Measurements from ENCODE around the gene HAUS5. TPM values are rescaled to one million over a fixed set of nuclear protein-coding genes. Genes with fewer than 3 reads are reported as not detected.

Gene HAUS5
- polyA plus RNA-seq, 1 donor (not counting 4 experiments of a cell fraction or from before 2014, with no cell fraction given): 3.7 TPM

DNA sequence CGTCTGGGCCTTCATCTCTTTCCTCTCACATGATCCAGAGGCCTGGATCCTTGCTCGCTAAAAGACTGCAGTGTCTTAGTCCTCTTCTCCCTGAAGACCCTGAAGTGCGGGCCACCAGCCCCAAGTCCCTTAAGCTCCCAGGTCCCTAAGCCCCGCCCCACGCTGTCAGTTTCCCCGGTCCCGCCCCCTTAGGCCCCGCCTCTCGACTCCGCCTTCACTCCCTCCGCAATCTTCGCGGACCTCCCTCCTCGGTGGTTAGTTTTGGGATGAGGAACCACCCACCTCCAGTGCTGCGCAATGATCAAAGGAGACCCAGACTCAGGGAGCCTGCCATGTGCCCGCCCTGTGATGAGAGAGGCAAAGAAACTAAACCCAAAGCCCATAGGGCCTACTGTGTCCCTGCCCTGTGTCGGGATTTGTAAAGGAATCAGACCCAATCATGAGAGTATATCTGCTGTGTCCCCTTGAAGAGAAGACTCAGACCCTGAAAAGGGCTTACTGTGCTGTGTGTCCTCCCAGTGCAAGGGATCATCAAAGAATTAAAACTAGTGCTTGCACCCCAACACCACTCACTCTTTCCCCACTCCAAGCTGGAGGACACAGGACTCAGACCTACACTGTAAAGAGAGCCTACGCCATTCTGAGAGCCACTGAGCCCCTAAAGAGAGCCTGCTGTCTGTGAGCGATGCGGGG lies 32.6 kb downstream of the HAUS5 start:
- no peaks in the 10 kb centered on the region for H3K27me3 ChIP-seq (ENCODE audit: control insufficient read depth, extremely low read depth, insufficient read depth, low read length)
- DNase-seq (ENCODE audit: low read depth, low spot score) (no peak), FAIRE-seq (no peak)
- H3K4me2 ChIP-seq (ENCODE audit: control insufficient read depth, extremely low read depth, insufficient read depth, low read depth, low read length): peak overlapping the region; percentile 96
- H3K79me2 ChIP-seq (ENCODE audit: control insufficient read depth, insufficient read depth, low read length): peaks cover 19% of the 10 kb centered on the region
- H2AFZ ChIP-seq (ENCODE audit: control insufficient read depth, low read length): peak overlapping the region; percentile 84
- dilution Hi-C loops (cut with MboI; ENCODE audit: extremely low pct_ligation_motif_present, low sequenced_read_pairs): no loop called here
- no peaks in the 10 kb centered on the region for H3K9me1 ChIP-seq (ENCODE audit: control insufficient read depth, extremely low read depth, insufficient read depth, low read length)
- H3K36me3 ChIP-seq (ENCODE audit: control insufficient read depth in 2 of 2, extremely low read depth in 1 of 2, insufficient read depth in 2 of 2, low read length in 2 of 2): no peaks in the 10 kb centered on the region
- no peaks in the 10 kb centered on the region for H3K9me3 ChIP-seq (ENCODE audit: control insufficient read depth, low read depth, low read length)
- TF ChIP-seq, protein P1, sequence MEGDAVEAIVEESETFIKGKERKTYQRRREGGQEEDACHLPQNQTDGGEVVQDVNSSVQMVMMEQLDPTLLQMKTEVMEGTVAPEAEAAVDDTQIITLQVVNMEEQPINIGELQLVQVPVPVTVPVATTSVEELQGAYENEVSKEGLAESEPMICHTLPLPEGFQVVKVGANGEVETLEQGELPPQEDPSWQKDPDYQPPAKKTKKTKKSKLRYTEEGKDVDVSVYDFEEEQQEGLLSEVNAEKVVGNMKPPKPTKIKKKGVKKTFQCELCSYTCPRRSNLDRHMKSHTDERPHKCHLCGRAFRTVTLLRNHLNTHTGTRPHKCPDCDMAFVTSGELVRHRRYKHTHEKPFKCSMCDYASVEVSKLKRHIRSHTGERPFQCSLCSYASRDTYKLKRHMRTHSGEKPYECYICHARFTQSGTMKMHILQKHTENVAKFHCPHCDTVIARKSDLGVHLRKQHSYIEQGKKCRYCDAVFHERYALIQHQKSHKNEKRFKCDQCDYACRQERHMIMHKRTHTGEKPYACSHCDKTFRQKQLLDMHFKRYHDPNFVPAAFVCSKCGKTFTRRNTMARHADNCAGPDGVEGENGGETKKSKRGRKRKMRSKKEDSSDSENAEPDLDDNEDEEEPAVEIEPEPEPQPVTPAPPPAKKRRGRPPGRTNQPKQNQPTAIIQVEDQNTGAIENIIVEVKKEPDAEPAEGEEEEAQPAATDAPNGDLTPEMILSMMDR (optimal IDR thresholded peaks at IDR 0.05 in 1 of 3, IDR thresholded peaks at IDR 0.05 in 1 of 3, conservative IDR thresholded peaks at IDR 0.05 in 1 of 3; ENCODE audit: extremely low read depth in 1 of 3, insufficient read depth in 2 of 3, low read length in 3 of 3): no peak
- no peak for TF ChIP-seq EZH2 (IDR thresholded peaks at IDR 0.05; ENCODE audit: low read length)
- H3K9ac ChIP-seq (ENCODE audit: control insufficient read depth, extremely low read depth, insufficient read depth, low read length): peak overlapping the region; percentile 60
- peak overlapping the region; percentile 41 to 78 (median 73) for H3K4me3 ChIP-seq (ENCODE audit: control insufficient read depth in 2 of 3, extremely low read depth in 1 of 3, insufficient read depth in 2 of 3, low read depth in 1 of 3, low read length in 3 of 3)
- H3K4me1 ChIP-seq (ENCODE audit: control insufficient read depth, extremely low read depth, insufficient read depth, low read length): peaks cover 19% of the 10 kb centered on the region
- peak overlapping the region; percentile 46 for H3K27ac ChIP-seq (ENCODE audit: control insufficient read depth, insufficient read depth, low read length)
- H4K20me1 ChIP-seq (ENCODE audit: control insufficient read depth, extremely low read depth, insufficient read depth, low read length): no peaks in the 10 kb centered on the region

DNA sequence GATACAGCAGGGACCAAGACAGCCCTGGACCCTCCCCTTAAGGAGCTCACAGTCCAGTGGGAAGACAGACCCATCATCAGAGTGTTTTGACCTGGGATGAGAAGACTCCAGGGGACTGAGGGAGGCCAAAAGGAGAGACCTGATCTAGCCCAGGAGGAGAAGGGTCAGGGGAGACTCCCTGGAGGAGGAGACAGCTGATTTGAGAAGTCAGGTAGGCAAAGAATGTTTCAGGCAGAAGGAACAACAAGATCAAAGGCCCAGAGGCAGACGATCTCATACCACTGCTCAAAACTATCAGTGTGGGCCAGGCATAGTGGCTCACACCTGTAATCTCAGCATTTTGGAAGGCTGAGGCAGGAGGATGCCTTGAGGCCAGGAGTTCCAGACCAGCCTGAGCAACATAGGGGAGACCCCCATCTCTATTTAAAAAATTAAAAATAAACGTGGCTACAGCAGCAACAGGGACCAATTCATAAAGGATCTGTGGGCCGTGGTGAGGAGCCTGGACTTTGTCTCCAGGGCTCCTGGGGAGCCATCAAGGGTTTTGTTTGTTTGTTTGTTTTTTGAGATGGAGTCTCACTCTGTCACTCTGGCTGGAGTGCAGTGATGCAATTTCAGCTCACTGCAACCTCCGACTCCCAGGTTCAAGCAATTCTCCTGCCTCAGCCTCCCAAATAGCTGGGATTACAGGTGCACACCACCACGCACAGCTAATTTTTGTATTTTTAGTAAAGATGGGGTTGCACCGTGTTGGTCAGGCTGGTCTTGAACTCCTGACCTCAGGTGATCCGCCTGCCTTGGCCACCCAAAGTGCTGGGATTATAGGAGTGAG lies 33.4 kb downstream of the HAUS5 start:
- H3K9me3 ChIP-seq (ENCODE audit: control insufficient read depth, low read depth, low read length): no peaks in the 10 kb centered on the region
- peaks cover 25% of the 10 kb centered on the region for H3K79me2 ChIP-seq (ENCODE audit: control insufficient read depth, insufficient read depth, low read length)
- no peak for TF ChIP-seq EZH2 (IDR thresholded peaks at IDR 0.05; ENCODE audit: low read length)
- H3K27me3 ChIP-seq (ENCODE audit: control insufficient read depth, extremely low read depth, insufficient read depth, low read length): no peaks in the 10 kb centered on the region
- H3K27ac ChIP-seq (ENCODE audit: control insufficient read depth, insufficient read depth, low read length): no peak overlapping the region
- no peak overlapping the region for H3K9ac ChIP-seq (ENCODE audit: control insufficient read depth, extremely low read depth, insufficient read depth, low read length)
- H3K4me1 ChIP-seq (ENCODE audit: control insufficient read depth, extremely low read depth, insufficient read depth, low read length): peaks cover 19% of the 10 kb centered on the region
- peak overlapping the region; percentile 96 for H3K4me2 ChIP-seq (ENCODE audit: control insufficient read depth, extremely low read depth, insufficient read depth, low read depth, low read length)
- FAIRE-seq (no peak), DNase-seq (ENCODE audit: low read depth, low spot score) (no peak)
- no peak overlapping the region for H2AFZ ChIP-seq (ENCODE audit: control insufficient read depth, low read length)
- H4K20me1 ChIP-seq (ENCODE audit: control insufficient read depth, extremely low read depth, insufficient read depth, low read length): no peaks in the 10 kb centered on the region
- H3K9me1 ChIP-seq (ENCODE audit: control insufficient read depth, extremely low read depth, insufficient read depth, low read length): no peaks in the 10 kb centered on the region
- peaks cover 0 to 2% of the 10 kb centered on the region in 2 experiments for H3K36me3 ChIP-seq (ENCODE audit: control insufficient read depth in 2 of 2, extremely low read depth in 1 of 2, insufficient read depth in 2 of 2, low read length in 2 of 2)
- no peak overlapping the region for H3K4me3 ChIP-seq (ENCODE audit: control insufficient read depth in 2 of 3, extremely low read depth in 1 of 3, insufficient read depth in 2 of 3, low read depth in 1 of 3, low read length in 3 of 3)
- dilution Hi-C loops (cut with MboI; ENCODE audit: extremely low pct_ligation_motif_present, low sequenced_read_pairs): no loop called here

Measured in keratinocyte (primary cell).